GM21825 (cell line): ENCODE measurements around the gene ROPN1L.

ENCODE experiments used
- ATAC-seq: cut with Tn5 transposase; IDR thresholded peaks from one replicate; pipeline ENCODE4 v1.9.1; 2021; ENCODE audit warnings: mild to moderate bottlenecking, moderate library complexity; ENCODE audit not compliant: unreplicated experiment

ROPN1L gene

GRCh38 chr5:10456583-10457420 lies 15.1 kb downstream of the ROPN1L start:
- ATAC-seq = no peak

- ATAC-seq = no peak
Observed at GRCh38 chr5:10457682-10458574, 16.2 kb downstream of the ROPN1L start.

- ATAC-seq = no peak
Observed at GRCh38 chr5:10459080-10460055, 17.7 kb downstream of the ROPN1L start.

GRCh38 chr5:10460252-10460906 lies 18.7 kb downstream of the ROPN1L start:
- no peak for ATAC-seq

GRCh38 chr5:10461041-10461440 lies 19.4 kb downstream of the ROPN1L start:
- ATAC-seq = no peak

- ATAC-seq = no peak
Observed at GRCh38 chr5:10461904-10462555, 20.4 kb downstream of the ROPN1L start.

- ATAC-seq = no peak
Observed at GRCh38 chr5:10463566-10463965, 21.9 kb downstream of the ROPN1L start.

GRCh38 chr5:10464173-10464572 lies 22.5 kb downstream of the ROPN1L start:
- no peak for ATAC-seq

- ATAC-seq = no peak
Observed at GRCh38 chr5:10465726-10466125, 24.0 kb downstream of the ROPN1L start.

- no peak for ATAC-seq
Observed at GRCh38 chr5:10466446-10467073, 24.9 kb downstream of the ROPN1L start.

GRCh38 chr5:10467281-10468198 lies 25.9 kb downstream of the ROPN1L start:
- no peak for ATAC-seq

GRCh38 chr5:10468256-10468655 lies 26.6 kb downstream of the ROPN1L start:
- ATAC-seq = no peak

GRCh38 chr5:10469253-10470050 lies 27.8 kb downstream of the ROPN1L start:
- no peak for ATAC-seq

GRCh38 chr5:10470669-10471068 lies 29.0 kb downstream of the ROPN1L start:
- ATAC-seq = no peak

- no peak for ATAC-seq
Observed at GRCh38 chr5:10471677-10472076, 30.0 kb downstream of the ROPN1L start.

GRCh38 chr5:10474521-10475075 lies 32.9 kb downstream of the ROPN1L start:
- ATAC-seq = no peak
